HG03460 (cell line): Measurements from ENCODE around the gene STRIP1.
"Not testable (repeated sequence)": the region's sequence is repeated elsewhere in the genome, so short reads cannot be mapped to it uniquely, and the experiment has no call there.

Experiments
- ATAC-seq: cut with Tn5 transposase; IDR thresholded peaks from one replicate; pipeline ENCODE4 v1.9.1; 2021; ENCODE audit not compliant: unreplicated experiment

The STRIP1 gene

DNA sequence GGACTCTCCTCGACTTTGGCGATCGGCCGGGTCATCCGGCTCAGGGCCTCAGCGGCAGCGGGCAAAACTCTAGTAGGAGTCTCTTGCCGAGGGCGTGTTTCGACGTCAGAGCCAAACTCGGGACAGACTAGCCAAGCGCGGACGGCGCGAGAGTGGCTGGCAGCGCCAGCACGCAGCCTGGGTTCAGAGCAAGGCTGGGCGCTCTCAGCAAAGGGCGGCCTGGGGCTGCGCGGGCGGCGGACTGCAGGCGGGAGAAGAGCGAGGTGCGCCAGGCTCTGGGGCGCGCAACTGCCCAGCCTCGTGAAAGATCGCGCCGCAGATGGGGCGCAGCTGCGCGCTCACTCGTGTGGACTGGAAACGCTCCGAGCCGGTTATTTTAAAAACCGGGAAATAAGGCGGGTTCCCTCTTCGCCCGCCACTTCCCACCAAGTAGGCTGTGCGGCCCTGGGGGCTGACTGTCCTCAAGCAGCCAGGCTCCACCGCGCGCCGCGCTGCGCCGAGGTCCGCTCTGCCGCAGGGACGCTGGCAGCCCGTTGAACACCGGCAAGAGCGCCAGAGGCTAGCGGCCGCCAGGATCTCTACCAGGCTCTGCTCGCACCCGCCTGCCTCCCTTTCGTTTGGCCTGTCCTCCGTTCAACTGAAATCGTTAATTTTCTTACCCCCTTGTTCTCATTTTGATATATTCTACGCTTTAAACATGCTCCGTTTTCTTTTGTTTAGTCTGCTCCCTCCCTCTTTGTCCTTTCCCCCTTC lies 33.6 kb downstream of the STRIP1 start:
- ATAC-seq, result no peak

DNA sequence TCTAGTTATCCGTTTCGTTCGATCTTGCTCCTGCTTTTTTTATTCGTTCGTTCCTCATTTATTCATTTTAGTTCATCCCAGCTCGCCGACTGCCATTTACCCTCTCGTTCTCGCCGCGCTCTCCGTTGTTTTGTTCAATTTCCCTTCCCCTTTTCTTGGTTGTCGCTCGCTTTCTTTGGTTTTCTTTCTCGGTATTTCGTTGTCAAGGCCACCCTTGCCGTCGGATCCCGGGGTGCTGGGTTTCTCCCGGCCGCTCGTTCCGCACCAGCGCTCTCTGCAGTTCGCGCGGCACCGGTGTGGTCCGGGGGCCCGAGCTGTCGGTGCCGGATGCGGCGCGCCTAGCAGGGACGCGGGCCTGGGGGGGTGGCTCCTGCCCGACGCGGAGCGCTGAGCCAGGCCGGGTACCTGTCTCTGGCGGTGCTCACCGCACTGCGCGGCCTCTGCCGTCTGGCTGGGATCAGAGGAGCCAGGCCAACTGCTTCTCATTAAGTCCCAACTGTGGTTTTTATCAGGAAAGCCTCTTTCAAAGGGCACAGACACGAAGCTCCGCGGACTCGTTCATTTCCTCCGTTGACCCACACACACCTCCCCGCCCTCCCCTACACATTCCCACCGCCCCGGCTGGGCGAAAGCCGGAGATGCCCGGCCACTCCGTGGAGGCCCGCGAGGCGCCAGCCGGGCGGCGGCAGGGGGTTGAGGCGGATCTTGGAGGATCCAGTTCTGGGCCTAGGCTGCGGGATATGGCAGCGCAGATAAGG lies 34.4 kb downstream of the STRIP1 start:
- ATAC-seq, result no peak

GRCh38 chr1:110069404-110070281 lies 35.2 kb downstream of the STRIP1 start:
- no peak for ATAC-seq

DNA sequence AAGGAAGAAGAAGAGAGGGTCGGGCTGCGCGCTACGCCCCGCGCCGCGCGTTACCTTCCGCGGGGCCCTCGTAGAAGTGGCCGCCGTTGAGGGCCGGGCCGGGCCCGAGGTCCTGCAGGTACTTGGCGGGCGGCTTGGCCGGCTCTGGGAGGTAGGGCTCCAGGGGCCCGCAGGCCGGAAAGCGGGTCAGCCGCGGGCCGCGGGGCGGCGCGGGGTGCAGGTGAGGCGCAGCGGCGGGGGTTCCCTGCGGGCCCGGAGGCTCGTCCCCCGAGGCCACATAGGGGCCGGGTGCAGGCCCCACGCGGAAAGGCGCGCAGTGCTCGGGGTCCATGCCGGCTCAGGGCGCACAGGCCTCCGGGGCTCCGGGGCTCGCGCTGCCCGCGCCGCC lies 35.9 kb downstream of the STRIP1 start:
- no peak for ATAC-seq

DNA sequence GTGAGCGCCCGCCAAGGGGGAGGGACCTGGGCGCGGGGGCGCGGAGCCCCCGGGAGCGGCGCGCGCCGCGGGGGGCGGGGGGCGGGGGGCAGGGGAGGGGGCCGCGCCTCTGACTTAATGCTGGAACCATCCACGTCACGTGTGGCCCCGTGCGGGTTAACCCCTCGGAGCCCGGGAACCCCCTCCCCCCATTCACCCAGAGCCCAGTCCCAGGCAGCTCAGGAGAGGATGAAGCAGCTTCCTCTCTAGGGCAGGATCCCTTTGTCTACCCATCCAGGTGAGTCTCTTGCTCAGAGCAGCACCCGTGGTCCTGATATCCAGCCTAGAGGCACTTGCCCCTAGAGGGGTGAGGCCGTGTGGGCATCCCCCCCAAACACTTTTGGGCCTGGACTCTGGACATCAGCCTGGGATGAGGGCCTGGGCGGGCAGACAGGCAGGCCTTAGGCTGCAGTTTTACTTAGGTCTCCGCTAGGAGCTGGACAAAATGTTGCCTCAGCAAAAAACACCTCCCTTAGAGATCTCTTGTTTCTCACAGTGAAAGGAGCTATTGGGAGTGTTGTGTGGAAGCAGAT lies 36.3 kb downstream of the STRIP1 start, which contains the start of gene ALX3:
TSS of gene ALX3 (minus strand) at position 2 of the 572 bp plus-strand sequence. CDS start 60 bp downstream, outside the sequence.
- no peak for ATAC-seq

GRCh38 chr1:110074166-110074565 lies 39.7 kb downstream of the STRIP1 start:
- ATAC-seq, result no peak

- no peak for ATAC-seq
Measured at GRCh38 chr1:110076789-110077500, 42.5 kb downstream of the STRIP1 start.

GRCh38 chr1:110079995-110080394 lies 45.6 kb downstream of the STRIP1 start:
- not testable (repeated sequence) for ATAC-seq

DNA sequence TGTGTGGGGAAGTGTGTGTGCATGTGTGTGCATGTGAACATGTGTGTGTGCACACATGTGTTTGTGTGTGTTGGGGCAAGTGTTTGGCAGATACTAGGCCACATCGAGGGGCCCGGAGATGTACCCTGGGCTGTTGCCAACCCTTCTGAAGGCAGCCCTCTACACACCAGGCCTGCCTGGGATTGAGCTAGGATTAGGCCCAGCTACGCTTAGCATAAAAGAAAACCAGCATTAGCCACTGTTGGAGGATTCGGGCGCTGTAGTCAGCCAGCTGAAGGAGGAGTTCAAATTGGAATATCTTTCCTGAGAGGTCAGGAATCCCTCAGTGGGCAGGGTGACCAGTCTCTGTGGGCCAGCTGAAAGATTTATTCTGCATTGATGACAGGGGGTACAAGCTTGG lies 46.6 kb downstream of the STRIP1 start:
- no peak for ATAC-seq

GRCh38 chr1:110082477-110082876 lies 48.1 kb downstream of the STRIP1 start:
- no peak for ATAC-seq

- ATAC-seq, result no peak
Measured at GRCh38 chr1:110083061-110083865, 48.8 kb downstream of the STRIP1 start.

DNA sequence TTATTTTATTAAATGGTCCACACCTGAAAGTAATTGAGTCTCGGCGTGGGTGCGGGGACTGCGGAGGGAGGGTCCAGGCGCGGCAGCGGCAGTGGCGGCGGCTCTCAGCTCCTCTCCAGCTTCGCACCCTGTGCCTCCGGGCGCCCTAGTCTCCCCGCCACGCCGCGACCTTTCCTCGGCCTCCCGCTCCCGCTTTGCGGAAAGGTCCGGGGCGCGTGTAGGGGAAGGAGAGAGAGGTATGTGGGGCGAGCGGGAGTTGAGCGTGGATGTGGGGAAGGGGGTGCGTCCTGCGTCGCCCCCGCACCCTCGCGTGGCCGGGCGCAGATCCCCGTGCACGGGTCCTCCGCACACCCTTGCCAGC lies 49.4 kb downstream of the STRIP1 start:
- no peak for ATAC-seq

- no peak for ATAC-seq
Measured at GRCh38 chr1:110084227-110085078, 50.0 kb downstream of the STRIP1 start.

GRCh38 chr1:110085671-110086070 lies 51.2 kb downstream of the STRIP1 start:
- ATAC-seq, result no peak

DNA sequence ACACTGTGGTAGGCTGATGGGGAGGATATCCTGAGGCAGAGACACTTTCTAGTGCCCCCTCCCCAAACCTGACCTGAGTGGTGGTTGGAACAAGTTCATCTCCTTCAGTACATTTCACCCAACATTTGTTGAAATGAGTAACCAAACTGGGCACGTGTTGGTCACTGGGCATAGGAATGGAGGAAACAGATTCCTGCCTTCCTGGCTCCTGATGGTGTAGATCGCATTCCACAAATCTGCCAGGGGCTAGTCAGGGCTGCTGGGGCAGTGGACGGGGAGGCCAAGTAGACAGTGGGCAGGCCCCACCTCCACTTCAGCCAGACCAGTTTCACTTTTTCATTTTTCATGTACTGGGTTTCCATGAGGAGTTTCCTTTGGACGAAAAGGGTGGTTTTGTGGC lies 52.5 kb downstream of the STRIP1 start:
- no peak for ATAC-seq

- ATAC-seq, result peak; percentile 72
Measured at GRCh38 chr1:110087812-110088738, 53.7 kb downstream of the STRIP1 start.

DNA sequence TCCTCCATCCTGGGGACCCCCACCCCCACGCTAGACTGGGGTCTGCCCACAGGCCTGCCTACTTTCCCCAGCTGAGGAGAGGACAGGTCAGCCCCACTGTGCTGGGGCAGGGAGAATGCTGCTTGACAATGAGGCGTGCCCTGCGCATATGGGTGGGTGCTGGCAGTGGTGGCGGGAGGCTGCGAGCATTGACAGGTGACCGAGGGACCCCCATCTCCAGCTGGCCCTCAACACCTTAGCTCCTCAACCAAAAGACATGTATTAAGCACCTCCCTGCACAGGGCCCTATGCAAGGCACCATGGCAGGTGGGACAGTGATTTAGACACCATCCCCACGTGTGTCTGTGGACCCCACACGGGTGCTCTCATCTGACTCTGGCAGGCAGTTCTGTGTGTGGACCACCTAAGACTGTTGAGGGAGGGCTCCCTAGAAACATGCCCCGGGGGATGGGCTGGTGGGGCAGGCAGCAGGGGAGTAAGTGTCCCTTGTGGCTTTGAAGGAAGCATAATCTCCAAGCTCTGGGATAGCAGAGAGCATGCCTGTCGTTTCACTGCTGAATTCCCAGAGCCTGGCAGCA lies 54.4 kb downstream of the STRIP1 start:
- no peak for ATAC-seq
